H1 (cell line): ENCODE data around the gene STK11IP. TPM values are rescaled to one million over a fixed set of nuclear protein-coding genes. Genes with fewer than 3 reads are reported as not detected.

ENCODE experiments used
- CTCF ChIA-PET: fragments of 300-600 bp; sonication (Branson Sonifier 250); formaldehyde crosslinking; loops from one replicate; lab custom pipeline; 2021; ENCODE audit not compliant: partially characterized antibody; lab: Charles Lee
- POLR2A ChIA-PET: fragments of 300-600 bp; sonication (Branson Sonifier 250); formaldehyde crosslinking; loops from one replicate; lab custom pipeline; 2021; ENCODE audit warnings: inconsistent platforms; ENCODE audit not compliant: partially characterized antibody; lab: Charles Lee
- DNase-seq, 2 experiments: peaks; one replicate each; pipeline versions ENCODE4 v3.0.0 to v3.0.0-alpha.2; 2010 to 2022; ENCODE audit warnings: low spot score in 2 of 2, low read depth in 1 of 2, mixed read lengths in 1 of 2
- FAIRE-seq: peaks from 2 replicates; lab custom pipeline; 2011; peaks lifted over from hg19 to GRCh38; lab: Jason Lieb, UNC
- H2AFZ ChIP-seq: 2 replicates; pipeline ENCODE4 v1.8.1; 2012; ENCODE audit warnings: low read length, inconsistent platforms
- H2AK5ac ChIP-seq: 2 replicates; pipeline ENCODE4 v1.6.1; 2013; ENCODE audit warnings: low read depth, low read length
- H2BK120ac ChIP-seq: replicated peaks from 2 replicates; pipeline ENCODE3; 2013; ENCODE audit warnings: low read depth, low read length, inconsistent platforms
- H2BK12ac ChIP-seq: 2 replicates; pipeline ENCODE4 v1.6.1; 2013; ENCODE audit warnings: low read depth, low read length
- H2BK15ac ChIP-seq: 2 replicates; pipeline ENCODE4 v1.6.1; 2013; ENCODE audit warnings: low read length
- H2BK20ac ChIP-seq: 2 replicates; pipeline ENCODE4 v1.6.1; 2013; ENCODE audit warnings: low read length
- H2BK5ac ChIP-seq: 2 replicates; pipeline ENCODE4 v1.6.1; 2013; ENCODE audit warnings: low read depth, low read length
- H3K14ac ChIP-seq: 2 replicates; pipeline ENCODE4 v1.6.1; 2013; ENCODE audit warnings: inconsistent platforms; ENCODE audit not compliant: insufficient read length
- H3K18ac ChIP-seq: 2 replicates; pipeline ENCODE4 v1.6.1; 2013; ENCODE audit warnings: low read length; ENCODE audit errors: extremely low read depth
- H3K23ac ChIP-seq: 2 replicates; pipeline ENCODE4 v1.6.1; 2013; ENCODE audit warnings: inconsistent platforms; ENCODE audit not compliant: insufficient read length
- H3K23me2 ChIP-seq: 2 replicates; pipeline ENCODE4 v1.6.1; 2013; ENCODE audit warnings: low read depth, low read length
- H3K27ac ChIP-seq: 2 replicates; pipeline ENCODE4 v1.6.1; 2011; ENCODE audit warnings: low read depth, low read length, inconsistent platforms
- H3K27me3 ChIP-seq, 4 experiments: replicated peaks in 1 of 4; 1 replicate in 1 of 4; 2 replicates in 3 of 4; pipeline versions ENCODE4 v1.6.1 to v1.8.1; 2011 to 2013; ENCODE audit warnings: low read length in 3 of 4, mild to moderate bottlenecking in 3 of 4, inconsistent platforms in 2 of 4, mixed read lengths in 2 of 4, moderate library complexity in 1 of 4; ENCODE audit not compliant: control insufficient read depth in 3 of 4, insufficient read depth in 3 of 4; ENCODE audit errors: extremely low read depth in 1 of 4
- H3K36me3 ChIP-seq, 4 experiments: 2 replicates each; pipeline versions ENCODE4 v1.6.1 to v1.8.1; 2011 to 2013; ENCODE audit warnings: mild to moderate bottlenecking in 4 of 4, low read length in 3 of 4, moderate library complexity in 2 of 4, control low read depth in 1 of 4, inconsistent platforms in 1 of 4; ENCODE audit not compliant: insufficient read depth in 4 of 4, control insufficient read depth in 2 of 4
- H3K4ac ChIP-seq: replicated peaks from 2 replicates; pipeline ENCODE3; 2013; ENCODE audit warnings: low read length, low read depth, mixed read lengths, inconsistent platforms; ENCODE audit not compliant: insufficient read length
- H3K4me1 ChIP-seq, 4 experiments: replicated peaks in 1 of 4; 1 replicate in 1 of 4; 2 replicates in 3 of 4; pipeline versions ENCODE4 v1.6.1 to v1.8.1; 2011 to 2013; ENCODE audit warnings: low read length in 3 of 4, inconsistent platforms in 2 of 4, mixed read lengths in 1 of 4; ENCODE audit not compliant: insufficient read depth in 4 of 4, control insufficient read depth in 3 of 4
- H3K4me2 ChIP-seq, 2 experiments: 2 replicates each; pipeline versions ENCODE4 v1.6.1 to v1.8.1; 2011 to 2013; ENCODE audit warnings: low read depth in 2 of 2, low read length in 2 of 2, control low read depth in 1 of 2, inconsistent platforms in 1 of 2, mild to moderate bottlenecking in 1 of 2; ENCODE audit not compliant: insufficient read depth in 1 of 2
- H3K4me3 ChIP-seq, 4 experiments: fragments of 200-600, 300-600 bp in 1 of 4; sonication (generic), shearing (Covaris generic), sonication (Bioruptor Twin) in 1 of 4; 2 replicates each; pipeline versions ENCODE4 v1.5.1 to v1.8.1; 2011 to 2016; ENCODE audit warnings: low read length in 4 of 4, low read depth in 3 of 4, control low read depth in 2 of 4, inconsistent platforms in 2 of 4, mild to moderate bottlenecking in 2 of 4, mixed read lengths in 1 of 4, moderate library complexity in 1 of 4; ENCODE audit not compliant: insufficient read depth in 2 of 4; ENCODE audit errors: extremely low read depth in 1 of 4
- H3K56ac ChIP-seq: replicated peaks from 2 replicates; pipeline ENCODE3; 2013; ENCODE audit warnings: low read depth, mild to moderate bottlenecking, mixed read lengths, low read length, inconsistent platforms; ENCODE audit not compliant: insufficient read length
- H3K79me1 ChIP-seq: 2 replicates; pipeline ENCODE4 v1.6.1; 2013; ENCODE audit warnings: low read depth, low read length, control low read depth
- H3K79me2 ChIP-seq, 2 experiments: 2 replicates each; pipeline versions ENCODE4 v1.6.1 to v1.8.1; 2012 to 2013; ENCODE audit warnings: low read length in 2 of 2, mild to moderate bottlenecking in 2 of 2, inconsistent platforms in 1 of 2; ENCODE audit not compliant: insufficient read depth in 2 of 2, control insufficient read depth in 1 of 2
- H3K9ac ChIP-seq, 4 experiments: replicated peaks in 1 of 4; 1 replicate in 1 of 4; 2 replicates in 3 of 4; pipeline versions ENCODE4 v1.6.1 to v1.8.1; 2011 to 2013; ENCODE audit warnings: low read depth in 3 of 4, low read length in 3 of 4, control low read depth in 2 of 4, mild to moderate bottlenecking in 2 of 4, moderate library complexity in 2 of 4, inconsistent platforms in 1 of 4; ENCODE audit errors: extremely low read depth in 1 of 4
- H3K9me3 ChIP-seq, 2 experiments: 2 replicates each; pipeline versions ENCODE4 v1.6.1 to v1.8.1; 2012 to 2013; ENCODE audit warnings: mild to moderate bottlenecking in 2 of 2, moderate library complexity in 2 of 2, control low read depth in 1 of 2, inconsistent platforms in 1 of 2, low read depth in 1 of 2, low read length in 1 of 2, mixed read lengths in 1 of 2; ENCODE audit not compliant: insufficient read depth in 2 of 2
- H4K20me1 ChIP-seq, 2 experiments: replicated peaks in 1 of 2; 2 replicates each; pipeline versions ENCODE3 to v1.8.1; 2011 to 2013; ENCODE audit warnings: inconsistent platforms in 2 of 2, low read length in 2 of 2, mild to moderate bottlenecking in 1 of 2; ENCODE audit not compliant: insufficient read depth in 2 of 2, control insufficient read depth in 1 of 2
- H4K5ac ChIP-seq: 2 replicates; pipeline ENCODE4 v1.6.1; 2013; ENCODE audit warnings: low read length, low read depth, mixed read lengths, inconsistent platforms; ENCODE audit not compliant: insufficient read length
- H4K8ac ChIP-seq: 2 replicates; pipeline ENCODE4 v1.8.0; 2013; ENCODE audit warnings: mild to moderate bottlenecking, moderate library complexity, low read length, inconsistent platforms; ENCODE audit not compliant: insufficient read depth; ENCODE audit errors: extremely low read depth
- H4K91ac ChIP-seq: replicated peaks from 2 replicates; pipeline ENCODE3; 2013; ENCODE audit warnings: low read length, mixed read lengths, inconsistent platforms; ENCODE audit not compliant: insufficient read length
- CBX5 ChIP-seq: fragments of 300-800, 300-1000 bp; sonication (generic); IDR thresholded peaks from 2 replicates; pipeline ENCODE4 v1.7.1; 2016; ENCODE audit warnings: antibody characterized with exemption, low read length, low read depth
- CBX8 ChIP-seq: fragments of 300-800, 300-1000 bp; sonication (generic); IDR thresholded peaks from 2 replicates; pipeline ENCODE4 v1.7.1; 2016; ENCODE audit warnings: low read depth, low read length, borderline replicate concordance
- CHD2 ChIP-seq: IDR thresholded peaks from 2 replicates; pipeline ENCODE4 v1.6.1; 2012; ENCODE audit warnings: low read length, improper control_type of control experiment
- HDAC6 ChIP-seq: IDR thresholded peaks from one replicate; pipeline ENCODE4 v1.7.1; 2012; ENCODE audit warnings: low read depth, mild to moderate bottlenecking, inconsistent platforms, low read length, moderate library complexity
- MAX ChIP-seq: IDR thresholded peaks from 2 replicates; pipeline ENCODE4 v1.6.1; 2012; ENCODE audit warnings: inconsistent platforms
- POLR2A ChIP-seq, 2 experiments: IDR thresholded peaks; 1 replicate in 1 of 2; 2 replicates in 1 of 2; pipeline ENCODE4 v1.6.1; 2011; ENCODE audit warnings: low read depth in 2 of 2, low read length in 2 of 2, mild to moderate bottlenecking in 2 of 2; ENCODE audit errors: control extremely low read depth in 1 of 2
- POU5F1 ChIP-seq: IDR thresholded peaks from 2 replicates; pipeline ENCODE4 v1.6.1; 2011; ENCODE audit warnings: low read depth, mild to moderate bottlenecking, low read length, moderate library complexity
- SP1 ChIP-seq: IDR thresholded peaks from 2 replicates; pipeline ENCODE4 v1.6.1; 2011; ENCODE audit warnings: low read depth, low read length
- TBP ChIP-seq: IDR thresholded peaks from 2 replicates; pipeline ENCODE4 v1.6.1; 2011; ENCODE audit warnings: low read depth, low read length, improper control_type of control experiment
- WGBS, 2 experiments: shearing (Covaris generic) in 1 of 2; methylation state at CpG; one replicate each; pipeline versions ENCODE4 v1.1.6 to v1.1.7; 2013 to 2015; ENCODE audit warnings: low lambda C conversion rate in 2 of 2, mixed read lengths in 2 of 2, inconsistent platforms in 1 of 2, low coverage in 1 of 2, missing lambda C conversion rate in 1 of 2; ENCODE audit not compliant: insufficient replicate concordance in 2 of 2, insufficient coverage in 1 of 2, insufficient read length in 1 of 2; ENCODE audit errors: extremely low coverage in 1 of 2, missing lambda C conversion rate in 1 of 2; 5-methylcytosine and 5-hydroxymethylcytosine counted together
- polyA plus RNA-seq, 7 experiments: library from polyadenylated mRNA; depleted of rRNA in 3 of 7; stranded (reverse) in 5 of 7; unstranded in 2 of 7; fragments of >200 nt in 5 of 7; fragments of 200-250 nt in 2 of 7; gene quantifications; 1 replicate in 5 of 7; 2 replicates in 1 of 7; 4 replicates in 1 of 7; pipeline versions ENCODE4 v1.2.1 to v1.2.3, GENCODE V29; 2011 to 2013; ENCODE audit warnings: missing spikeins in 2 of 7, mixed read lengths in 2 of 7
- total RNA-seq: library from RNA; stranded (reverse); fragmentation: NEBNext Ultra II Directional; extraction: Animal tissue kit (Norgen Biotek cat#: 25700); gene quantifications from 2 replicates; pipeline ENCODE4 v1.2.1, GENCODE V29; 2021

Gene STK11IP
- total and polyA plus RNA-seq, 2 of the 8 experiments (the other 6 are each of a cell fraction or from before 2014, with no cell fraction given): 18.5 to 29.6 TPM

GRCh38 chr2:219665926-219666325, 68.3 kb downstream of the STK11IP start:
- Histone ChIP-seq H2AK5ac (no peak overlapping the region), H3K56ac (no peak overlapping the region), H4K8ac (no peak overlapping the region), H4K5ac (no peak overlapping the region), H3K18ac (no peak overlapping the region), H2BK120ac (no peak overlapping the region), H3K79me2 (no peaks in the 10 kb centered on the region), H3K36me3 (no peaks in the 10 kb centered on the region), H3K79me1 (no peaks in the 10 kb centered on the region), H3K27ac (no peak overlapping the region), H3K4me1 (peaks cover 0 to 3% (median 1%) of the 10 kb centered on the region in 4 experiments; a peak in 2 of 7 replicates), H4K91ac (no peak overlapping the region), H3K14ac (no peak overlapping the region), H3K4ac (no peak overlapping the region), H2BK12ac (no peak overlapping the region), H3K4me3 (no peak overlapping the region), H2BK15ac (no peak overlapping the region), H2BK20ac (no peak overlapping the region), H2BK5ac (no peak overlapping the region), H3K9me3 (peaks cover 8 to 9% of the 10 kb centered on the region in 2 experiments; a peak in 2 of 4 replicates), H2AFZ (no peak overlapping the region), H3K27me3 (no peaks in the 10 kb centered on the region), H3K23ac (no peak overlapping the region), H3K4me2 (no peak overlapping the region), H3K9ac (no peak overlapping the region), H4K20me1 (no peaks in the 10 kb centered on the region), H3K23me2 (peaks cover 1% of the 10 kb centered on the region; the same call in 1 of the 2 replicates)
- CTCF ChIA-PET: interaction anchor here (0.8 to 8.0 kb wide), 7 partner anchors 14 to 95 kb away, joined by 3 to 49 read pairs (median 4); partner anchors contain the start of gene OBSL1
- WGBS, 2 experiments: 87% methylated on average over 6 of the region's 6 CpGs; no CpG with 5 or more reads in 1 of the 2 experiments
- POLR2A ChIA-PET: interaction anchor here (1.2 kb wide), 1 partner anchor 19 kb away, joined by 3 read pairs; no protein-coding TSS in a partner anchor
- FAIRE-seq (no peak), DNase-seq (no peak)
- TF ChIP-seq HDAC6 (no peak), SP1 (no peak), CBX8 (no peak), MAX (no peak), CBX5 (no peak), CHD2 (no peak), POU5F1 (no peak), POLR2A (IDR thresholded peaks at IDR 0.05; ENCODE audit: control extremely low read depth in 1 of 2, low read depth in 2 of 2, low read length in 2 of 2) (no peak), TBP (no peak)
